ENCODE measurements around the gene PAX8.

GRCh38 chr2:113276216-113276760, 2.4 kb downstream of the PAX8 start:
- TF ChIP-seq CTCF (IDR thresholded peaks at IDR 0.05) (no peak), ZFX (IDR thresholded peaks at IDR 0.05; ENCODE audit: borderline replicate concordance) (no peak)

Measured in 22Rv1 (cell line).